ENCODE measurements around the gene BCAN. TPM values are rescaled to one million over a fixed set of nuclear protein-coding genes. Genes with fewer than 3 reads are reported as not detected.

The BCAN gene
- total RNA-seq, 1 donor from 2014 or later = 2.0 TPM

DNA sequence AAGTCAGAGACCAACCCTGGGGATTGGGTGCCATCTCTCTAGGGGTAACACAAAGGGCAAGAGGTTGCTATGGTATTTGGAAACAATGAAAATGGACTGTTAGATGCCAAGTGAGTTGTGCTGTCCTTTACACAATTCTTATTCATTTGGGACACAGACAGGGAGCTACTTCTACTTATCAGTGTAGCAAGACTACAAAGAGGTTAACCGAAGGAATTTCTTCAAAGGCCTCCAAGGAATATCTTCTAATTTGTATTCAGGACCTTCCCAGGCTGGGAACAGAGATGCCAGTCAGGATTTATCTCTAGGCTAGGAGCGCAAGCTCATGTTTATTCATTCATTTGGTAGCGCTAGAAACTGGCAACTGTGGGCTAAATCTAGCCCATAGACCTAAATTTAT, 47.7 kb upstream of the BCAN start:
- no peak for DNase-seq (ENCODE audit: extremely low spot score in 2 of 2)
- no peaks in the 10 kb centered on the region for H3K27me3 ChIP-seq
- no peaks in the 10 kb centered on the region for H3K9me3 ChIP-seq
- no peak overlapping the region for H3K27ac ChIP-seq
- H3K4me3 ChIP-seq = no peak overlapping the region
- TF ChIP-seq POLR2A (IDR thresholded peaks at IDR 0.05) (no peak), CTCF (IDR thresholded peaks at IDR 0.05) (no peak), POLR2AphosphoS5 (IDR thresholded peaks at IDR 0.05; ENCODE audit: insufficient read depth in 1 of 2, low read depth in 1 of 2) (no peak)
- intact Hi-C loops (cut with DNase I) = no loop called here
- H3K36me3 ChIP-seq = peaks cover 0 to 39% of the 10 kb centered on the region in 2 donors
- peaks cover 20% of the 10 kb centered on the region for H3K4me1 ChIP-seq

- TF ChIP-seq CTCF (IDR thresholded peaks at IDR 0.05) (no peak), POLR2A (IDR thresholded peaks at IDR 0.05) (no peak), POLR2AphosphoS5 (IDR thresholded peaks at IDR 0.05; ENCODE audit: insufficient read depth in 1 of 2, low read depth in 1 of 2) (no peak)
- H3K9me3 ChIP-seq = no peaks in the 10 kb centered on the region
- H3K4me1 ChIP-seq = peaks cover 25% of the 10 kb centered on the region
- H3K36me3 ChIP-seq = peaks cover 0 to 39% of the 10 kb centered on the region in 2 donors
- no peak overlapping the region for H3K4me3 ChIP-seq
- H3K27ac ChIP-seq = no peak overlapping the region
- DNase-seq (ENCODE audit: extremely low spot score in 2 of 2) = no peak
- intact Hi-C loops (cut with DNase I) = no loop called here
- no peaks in the 10 kb centered on the region for H3K27me3 ChIP-seq
Observed at GRCh38 chr1:156595016-156595415, 46.9 kb upstream of the BCAN start.

DNA sequence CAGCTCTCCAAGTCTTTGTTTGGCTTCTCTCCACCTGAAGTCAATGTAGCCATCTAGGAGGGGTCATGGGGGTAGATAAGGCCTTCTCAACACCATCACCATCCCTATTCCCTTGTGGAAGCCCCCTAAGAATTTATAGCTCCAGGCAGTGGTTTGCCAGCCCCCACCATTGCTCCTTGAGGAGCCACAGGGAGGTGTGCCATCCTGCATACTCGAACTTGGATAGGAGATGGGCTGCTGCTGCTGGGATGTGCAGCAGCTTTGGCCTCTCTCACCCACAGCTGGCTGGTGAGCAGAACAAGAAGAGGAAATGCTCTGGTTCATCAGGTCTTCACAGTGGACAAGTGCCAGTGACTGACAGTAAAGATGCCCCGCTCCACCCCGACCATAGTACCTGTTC, 45.5 kb upstream of the BCAN start:
- DNase-seq (ENCODE audit: extremely low spot score in 2 of 2) = no peak
- intact Hi-C loops (cut with DNase I) = no loop called here

DNA sequence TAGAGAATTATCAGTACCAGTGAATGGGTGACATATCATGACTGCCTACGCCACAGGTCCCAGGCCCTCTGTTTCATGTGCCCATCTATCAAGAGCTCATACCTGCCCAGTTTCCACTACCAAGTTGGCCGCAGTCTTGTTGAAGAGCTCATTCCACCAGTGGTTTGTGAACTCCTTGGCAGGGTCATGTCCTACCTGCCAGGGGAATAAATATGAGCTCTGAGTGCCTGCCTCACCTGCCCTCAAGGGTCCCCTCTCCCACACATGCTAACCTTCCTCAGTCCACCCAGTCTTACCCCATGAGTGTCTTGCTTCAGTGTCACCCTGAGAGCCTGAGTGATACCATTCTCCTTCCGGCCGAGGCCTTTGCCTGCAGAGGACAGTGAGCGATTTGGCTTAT, 43.8 kb upstream of the BCAN start:
- Histone ChIP-seq H3K27ac (no peak overlapping the region), H3K4me3 (no peak overlapping the region), H3K36me3 (peaks cover 0 to 39% of the 10 kb centered on the region in 2 donors), H3K4me1 (peaks cover 21% of the 10 kb centered on the region), H3K27me3 (no peaks in the 10 kb centered on the region), H3K9me3 (no peaks in the 10 kb centered on the region)
- no peak for DNase-seq (ENCODE audit: extremely low spot score in 2 of 2)
- intact Hi-C loops (cut with DNase I) = no loop called here
- TF ChIP-seq POLR2A (IDR thresholded peaks at IDR 0.05) = no peak
- no peak for TF ChIP-seq POLR2AphosphoS5 (IDR thresholded peaks at IDR 0.05; ENCODE audit: insufficient read depth in 1 of 2, low read depth in 1 of 2)
- TF ChIP-seq CTCF (IDR thresholded peaks at IDR 0.05) = no peak

More for the DNA sequence above, 45.5 kb upstream of the BCAN start:
- Histone ChIP-seq H3K36me3 (peaks cover 0 to 39% of the 10 kb centered on the region in 2 donors), H3K27me3 (no peaks in the 10 kb centered on the region), H3K9me3 (no peaks in the 10 kb centered on the region), H3K27ac (no peak overlapping the region), H3K4me3 (no peak overlapping the region), H3K4me1 (peaks cover 27% of the 10 kb centered on the region)
- TF ChIP-seq POLR2A (IDR thresholded peaks at IDR 0.05) = no peak
- TF ChIP-seq CTCF (IDR thresholded peaks at IDR 0.05) = no peak
- no peak for TF ChIP-seq POLR2AphosphoS5 (IDR thresholded peaks at IDR 0.05; ENCODE audit: insufficient read depth in 1 of 2, low read depth in 1 of 2)

- Histone ChIP-seq H3K4me3 (no peak overlapping the region), H3K36me3 (peaks cover 0 to 38% of the 10 kb centered on the region in 2 donors), H3K4me1 (peaks cover 21% of the 10 kb centered on the region), H3K27me3 (no peaks in the 10 kb centered on the region), H3K27ac (no peak overlapping the region), H3K9me3 (no peaks in the 10 kb centered on the region)
- TF ChIP-seq POLR2AphosphoS5 (IDR thresholded peaks at IDR 0.05; ENCODE audit: insufficient read depth in 1 of 2, low read depth in 1 of 2) = no peak
- TF ChIP-seq POLR2A (IDR thresholded peaks at IDR 0.05) = no peak
- intact Hi-C loops (cut with DNase I) = no loop called here
- DNase-seq (ENCODE audit: extremely low spot score in 2 of 2) = no peak
Observed at GRCh38 chr1:156598731-156599432, 43.0 kb upstream of the BCAN start.
